BLaER1 treated with 17β-estradiol and CSF1 and Interleukin-3, amounts not matched to agents 10 nM and 100 nM (cell line): ENCODE data around the gene NTM.

Experiments used
- H3K27ac ChIP-seq, 11 experiments: shearing (Covaris generic); formaldehyde crosslinking; 2 replicates each; pipeline ENCODE4 v1.8.1; 2022
- H3K27me3 ChIP-seq, 11 experiments: shearing (Covaris generic); formaldehyde crosslinking; 2 replicates each; pipeline ENCODE4 v1.8.1; 2022
- H3K36me3 ChIP-seq, 11 experiments: shearing (Covaris generic); formaldehyde crosslinking; 2 replicates each; pipeline ENCODE4 v1.8.1; 2022
- H3K4me1 ChIP-seq, 10 experiments: shearing (Covaris generic); formaldehyde crosslinking; 2 replicates each; pipeline ENCODE4 v1.8.1; 2022
- H3K4me2 ChIP-seq, 11 experiments: shearing (Covaris generic); formaldehyde crosslinking; 2 replicates each; pipeline ENCODE4 v1.8.1; 2022
- H3K4me3 ChIP-seq, 10 experiments: shearing (Covaris generic); formaldehyde crosslinking; 2 replicates each; pipeline ENCODE4 v1.8.1; 2022
- H3K9ac ChIP-seq, 11 experiments: shearing (Covaris generic); formaldehyde crosslinking; 2 replicates each; pipeline ENCODE4 v1.8.1; 2022
- H3K9me3 ChIP-seq, 11 experiments: shearing (Covaris generic); formaldehyde crosslinking; replicated peaks in 1 of 11; 2 replicates each; pipeline ENCODE4 v1.8.1; 2022
- H4K20me1 ChIP-seq, 11 experiments: shearing (Covaris generic); formaldehyde crosslinking; 2 replicates each; pipeline ENCODE4 v1.8.1; 2022
- Cebpa-rat ChIP-seq, 11 experiments: shearing (Covaris generic); IDR thresholded peaks; 2 replicates each; pipeline ENCODE4 v1.8.1; 2022

NTM gene

DNA sequence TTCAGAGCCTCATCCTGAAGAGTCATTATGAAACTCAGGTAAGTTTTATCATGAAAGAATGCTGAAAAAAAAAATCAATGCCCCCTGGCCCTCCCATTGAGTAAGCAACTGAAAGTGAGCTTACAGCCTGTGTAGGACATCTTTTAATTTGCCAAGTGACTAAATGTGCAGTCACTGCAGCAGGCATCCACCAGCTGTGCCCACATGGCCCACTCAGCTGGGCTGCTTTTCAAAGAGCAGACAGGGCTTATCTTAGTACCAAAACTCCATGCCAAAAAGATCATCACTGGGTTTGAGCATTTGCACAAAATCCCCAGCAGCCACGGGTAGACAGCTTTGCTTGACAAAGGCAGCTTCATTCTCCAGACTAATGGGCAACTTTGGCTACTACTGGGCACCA, 709.7 kb downstream of the NTM start:
- no peaks in the 10 kb centered on the region for H4K20me1 ChIP-seq
- no peaks in the 10 kb centered on the region for H3K9me3 ChIP-seq
- H3K4me3 ChIP-seq = no peak overlapping the region
- no peak overlapping the region for H3K9ac ChIP-seq
- H3K36me3 ChIP-seq = no peaks in the 10 kb centered on the region
- no peak overlapping the region for H3K4me2 ChIP-seq
- H3K27me3 ChIP-seq = no peaks in the 10 kb centered on the region
- TF ChIP-seq Cebpa-rat (IDR thresholded peaks at IDR 0.05) = no peak
- no peak overlapping the region for H3K27ac ChIP-seq
- H3K4me1 ChIP-seq = peaks cover 0 to 9% (median 0%) of the 10 kb centered on the region in 10 experiments; a peak in 6 of 20 replicates

DNA sequence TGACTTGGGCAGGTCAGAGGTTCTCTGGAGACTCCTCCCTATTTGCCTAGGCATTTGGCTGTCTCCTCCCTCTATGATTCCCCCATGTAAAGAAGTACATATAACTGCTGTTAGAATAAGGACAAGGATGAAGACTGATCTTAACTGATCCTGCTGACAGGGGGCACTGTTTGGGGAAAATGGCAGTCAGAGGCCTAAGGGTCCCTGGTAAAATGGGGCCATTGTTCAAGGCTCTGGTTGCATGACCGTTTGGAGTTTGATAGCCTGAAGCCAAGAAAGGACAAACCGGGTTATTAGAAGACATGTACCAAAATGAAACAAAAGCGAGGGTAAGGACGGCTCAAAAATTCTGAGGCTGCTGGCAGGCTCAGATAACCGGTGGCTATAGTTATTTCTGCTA, 712.2 kb downstream of the NTM start:
- no peak for TF ChIP-seq Cebpa-rat (IDR thresholded peaks at IDR 0.05)

DNA sequence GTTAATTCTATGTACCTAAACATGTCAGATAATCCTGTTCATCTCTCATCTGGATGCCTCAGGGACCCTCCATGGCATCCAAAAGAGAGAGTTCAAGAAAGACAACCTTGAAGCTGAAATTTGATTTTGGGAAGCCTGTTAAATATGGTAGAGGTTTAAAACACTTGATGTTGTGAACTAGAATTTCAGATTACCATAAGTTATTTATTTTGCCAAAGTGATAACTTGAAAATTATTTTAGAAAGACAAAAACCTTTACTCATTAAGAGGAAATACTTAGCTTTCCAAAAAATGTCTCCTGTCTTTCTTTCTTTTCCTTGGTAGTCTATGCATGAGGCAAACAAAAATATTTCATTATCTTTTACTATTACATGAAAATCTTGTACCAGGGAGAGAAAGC, 714.0 kb downstream of the NTM start:
- no peak overlapping the region for H3K4me2 ChIP-seq
- no peak overlapping the region for H3K9ac ChIP-seq
- peaks cover 0 to 8% (median 0%) of the 10 kb centered on the region in 11 experiments; a peak in 2 of 22 replicates for H3K36me3 ChIP-seq
- H3K4me3 ChIP-seq = no peak overlapping the region
- peaks cover 22 to 32% (median 29%) of the 10 kb centered on the region in 11 experiments for H3K9me3 ChIP-seq
- H3K4me1 ChIP-seq = peaks cover 0 to 9% (median 0%) of the 10 kb centered on the region in 10 experiments; a peak in 6 of 20 replicates
- no peak for TF ChIP-seq Cebpa-rat (IDR thresholded peaks at IDR 0.05)
- no peak overlapping the region for H3K27ac ChIP-seq
- no peaks in the 10 kb centered on the region for H4K20me1 ChIP-seq
- H3K27me3 ChIP-seq = no peaks in the 10 kb centered on the region

More for the DNA sequence above, 712.2 kb downstream of the NTM start:
- no peaks in the 10 kb centered on the region for H4K20me1 ChIP-seq
- H3K4me1 ChIP-seq = peaks cover 0 to 7% (median 0%) of the 10 kb centered on the region in 10 experiments; a peak in 6 of 20 replicates
- H3K9ac ChIP-seq = no peak overlapping the region
- peaks cover 0 to 8% (median 0%) of the 10 kb centered on the region in 11 experiments; a peak in 2 of 22 replicates for H3K36me3 ChIP-seq
- no peak overlapping the region for H3K4me3 ChIP-seq
- H3K4me2 ChIP-seq = no peak overlapping the region
- H3K9me3 ChIP-seq = peaks cover 16 to 22% (median 20%) of the 10 kb centered on the region in 11 experiments
- H3K27ac ChIP-seq = no peak overlapping the region
- H3K27me3 ChIP-seq = no peaks in the 10 kb centered on the region

DNA sequence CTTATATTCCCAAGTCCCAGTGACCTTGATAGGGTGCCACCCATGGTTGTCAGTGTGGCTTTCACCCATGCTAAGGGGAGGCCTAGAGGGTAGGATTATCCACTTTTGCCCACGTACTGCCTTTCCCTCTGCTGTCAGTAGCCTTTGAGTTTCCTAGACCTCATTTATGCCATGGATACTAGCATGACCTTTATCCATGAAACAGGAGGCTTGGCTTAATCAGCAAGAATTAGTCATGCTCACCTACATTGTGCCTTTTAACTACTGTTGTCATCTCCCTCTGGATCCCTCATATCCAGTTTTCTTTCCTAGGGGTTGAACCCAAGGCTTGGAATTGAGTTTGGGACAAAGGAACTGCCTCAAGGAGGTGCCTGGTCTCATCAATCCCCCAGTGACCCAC, 716.7 kb downstream of the NTM start:
- no peak overlapping the region for H3K27ac ChIP-seq
- H3K9ac ChIP-seq = no peak overlapping the region
- H3K4me1 ChIP-seq = peaks cover 0 to 9% (median 0%) of the 10 kb centered on the region in 10 experiments; a peak in 6 of 20 replicates
- no peaks in the 10 kb centered on the region for H3K27me3 ChIP-seq
- peaks cover 22 to 32% (median 29%) of the 10 kb centered on the region in 11 experiments for H3K9me3 ChIP-seq
- peaks cover 0 to 8% (median 0%) of the 10 kb centered on the region in 11 experiments; a peak in 2 of 22 replicates for H3K36me3 ChIP-seq
- no peaks in the 10 kb centered on the region for H4K20me1 ChIP-seq
- TF ChIP-seq Cebpa-rat (IDR thresholded peaks at IDR 0.05) = no peak
- H3K4me2 ChIP-seq = no peak overlapping the region
- 0 out of 20 replicates have a peak overlapping the region, but pooled peaks of 1 of the 10 experiments have one; percentile 19 for H3K4me3 ChIP-seq

DNA sequence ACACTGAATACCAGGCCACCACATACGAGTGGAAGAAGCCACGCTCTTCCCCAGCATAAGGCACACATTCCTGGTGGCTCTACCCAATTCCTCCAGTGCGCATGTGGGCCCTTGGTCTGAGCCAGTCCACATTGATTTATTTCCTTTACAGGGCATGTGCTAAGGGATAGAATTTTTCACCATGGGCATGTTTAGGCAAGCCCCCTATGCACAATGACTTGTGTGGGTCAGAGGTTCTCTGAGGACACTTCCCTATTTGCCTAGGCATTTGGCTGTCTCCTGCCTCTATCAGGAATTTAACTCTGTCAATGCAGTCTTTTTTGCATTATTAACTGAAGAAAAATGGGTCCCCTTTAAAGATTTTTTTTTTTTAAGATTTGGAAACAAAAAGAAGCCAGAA, 718.1 kb downstream of the NTM start:
- Histone ChIP-seq H3K9me3 (peaks cover 22 to 32% (median 29%) of the 10 kb centered on the region in 11 experiments), H3K36me3 (peaks cover 0 to 8% (median 0%) of the 10 kb centered on the region in 11 experiments; a peak in 2 of 22 replicates)
- no peak for TF ChIP-seq Cebpa-rat (IDR thresholded peaks at IDR 0.05)

DNA sequence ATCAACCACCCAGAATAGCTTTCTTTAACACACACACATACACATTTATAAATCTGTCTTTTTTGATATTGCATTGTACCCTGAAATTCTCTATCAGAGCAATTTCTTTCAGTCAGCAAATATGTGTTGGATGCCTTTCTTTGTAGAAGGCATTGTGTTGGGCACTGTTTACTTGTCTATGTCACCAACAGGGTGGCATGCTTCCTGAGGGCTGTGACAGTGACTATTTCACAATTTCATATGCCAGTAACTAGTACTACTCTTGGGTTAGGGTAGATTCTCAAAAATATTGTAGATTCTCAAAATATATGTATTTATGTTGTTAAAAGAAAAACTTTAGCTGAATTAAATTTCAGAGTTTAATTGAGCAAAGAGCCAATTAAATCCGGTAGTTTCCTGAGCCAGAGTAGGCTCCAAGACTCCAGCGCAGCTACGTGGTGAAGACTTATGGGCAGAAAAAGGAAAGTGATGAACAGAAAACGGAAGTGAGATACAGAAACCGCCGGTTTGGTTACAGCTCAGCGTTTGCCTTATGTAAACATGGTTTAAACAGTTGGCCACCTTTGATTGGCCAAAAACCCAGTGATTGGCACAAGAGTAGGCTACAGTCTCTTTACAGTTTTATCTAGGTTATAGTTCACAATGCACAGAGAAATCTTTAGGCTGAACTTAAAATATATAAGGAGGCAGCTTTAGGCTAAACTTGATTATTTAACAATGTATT, 723.3 kb downstream of the NTM start:
- peaks cover 3 to 15% (median 10%) of the 10 kb centered on the region in 10 experiments; a peak in 18 of 20 replicates for H3K4me1 ChIP-seq
- no peaks in the 10 kb centered on the region for H3K36me3 ChIP-seq
- H3K4me2 ChIP-seq = peak overlapping the region in 9 of 11 experiments; percentile 20 to 53 (median 41); a peak in 14 of 22 replicates
- H3K9me3 ChIP-seq = peaks cover 0 to 2% (median 0%) of the 10 kb centered on the region in 11 experiments; a peak in 1 of 22 replicates
- H3K4me3 ChIP-seq = no peak overlapping the region
- no peaks in the 10 kb centered on the region for H4K20me1 ChIP-seq
- TF ChIP-seq Cebpa-rat (IDR thresholded peaks at IDR 0.05) = no peak
- no peak overlapping the region for H3K9ac ChIP-seq
- no peaks in the 10 kb centered on the region for H3K27me3 ChIP-seq
- H3K27ac ChIP-seq = no peak overlapping the region

More for the DNA sequence above, 718.1 kb downstream of the NTM start:
- H3K4me1 ChIP-seq = peaks cover 0 to 9% (median 0%) of the 10 kb centered on the region in 10 experiments; a peak in 6 of 20 replicates
- no peaks in the 10 kb centered on the region for H4K20me1 ChIP-seq
- no peak overlapping the region for H3K4me3 ChIP-seq
- H3K4me2 ChIP-seq = peak overlapping the region in 2 of 11 experiments; percentile 37 to 42; a peak in 3 of 22 replicates
- H3K27me3 ChIP-seq = no peaks in the 10 kb centered on the region
- H3K27ac ChIP-seq = peak overlapping the region in 6 of 11 experiments; percentile 20 to 46 (median 35); a peak in 9 of 22 replicates
- H3K9ac ChIP-seq = no peak overlapping the region

DNA sequence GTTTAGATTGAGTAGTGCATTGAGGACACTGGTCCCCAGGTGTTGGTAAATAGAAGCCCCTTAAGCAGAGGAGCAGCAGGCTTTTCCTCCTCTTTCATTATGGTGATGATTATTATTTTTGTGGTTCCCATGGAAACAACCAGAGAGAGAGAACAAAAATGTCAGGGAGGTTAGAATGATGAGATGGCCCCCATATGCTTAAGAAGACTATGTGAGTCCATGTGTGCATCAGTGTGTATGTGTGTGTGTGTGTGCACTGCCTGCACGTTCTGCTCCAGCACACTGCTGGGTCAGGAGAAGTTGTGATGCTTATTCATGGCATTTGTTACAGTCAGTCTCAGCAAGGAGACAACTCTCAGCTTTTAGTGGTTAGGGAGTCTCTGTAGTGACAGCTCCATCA, 724.2 kb downstream of the NTM start:
- Histone ChIP-seq H3K9me3 (no peaks in the 10 kb centered on the region), H3K27me3 (no peaks in the 10 kb centered on the region), H4K20me1 (no peaks in the 10 kb centered on the region), H3K4me1 (peaks cover 2 to 18% (median 10%) of the 10 kb centered on the region in 10 experiments; a peak in 19 of 20 replicates), H3K36me3 (no peaks in the 10 kb centered on the region), H3K9ac (no peak overlapping the region), H3K4me3 (no peak overlapping the region), H3K27ac (no peak overlapping the region), H3K4me2 (peak overlapping the region in 9 of 11 experiments; percentile 20 to 53 (median 41); a peak in 14 of 22 replicates)
- TF ChIP-seq Cebpa-rat (IDR thresholded peaks at IDR 0.05) = no peak

DNA sequence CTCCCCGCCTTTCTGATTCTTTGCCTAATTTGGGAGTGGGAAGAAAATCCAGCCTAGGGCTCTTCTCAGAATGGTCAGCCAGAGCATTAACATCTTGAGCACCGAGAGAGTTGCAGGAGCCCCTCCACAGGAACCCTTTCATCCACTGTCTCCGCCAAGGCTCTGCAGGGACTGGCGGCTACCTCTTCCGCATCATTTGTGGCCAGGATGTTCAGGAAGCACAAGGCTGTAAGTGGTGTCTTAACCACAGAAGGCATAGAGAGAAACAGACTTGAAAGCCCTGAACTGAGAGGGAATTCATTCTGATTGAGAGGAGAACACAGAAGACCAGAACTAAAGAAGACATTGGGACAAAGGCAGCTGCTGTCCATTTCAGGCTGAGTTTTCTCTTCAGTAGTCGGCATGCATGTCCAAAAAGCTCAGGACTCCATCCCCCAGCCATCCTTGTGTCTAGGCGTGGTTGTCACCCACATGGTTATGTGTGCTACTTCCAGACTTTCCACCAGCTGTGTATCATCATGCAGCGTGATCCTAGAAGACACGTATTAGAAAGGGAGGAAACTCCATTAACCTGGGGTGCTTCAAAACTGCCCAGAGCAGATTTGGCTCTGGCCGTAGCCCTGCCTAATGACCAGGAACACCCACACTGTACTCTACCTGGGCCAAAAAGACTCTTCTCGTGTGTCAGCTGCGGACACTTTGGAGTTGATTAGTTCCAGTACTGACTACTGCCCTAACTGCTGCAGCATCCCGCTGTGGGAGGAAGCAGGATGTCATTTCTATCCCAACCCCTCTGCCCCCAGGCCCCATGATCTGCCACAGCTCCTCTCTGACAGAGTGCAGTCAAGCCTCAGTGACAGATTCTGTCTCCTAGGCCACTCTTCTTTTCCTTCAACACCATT, 725.1 kb downstream of the NTM start:
- H3K4me3 ChIP-seq = no peak overlapping the region
- H3K4me1 ChIP-seq = peaks cover 9 to 24% (median 11%) of the 10 kb centered on the region in 10 experiments; a peak in 19 of 20 replicates
- no peak overlapping the region for H3K27ac ChIP-seq
- no peaks in the 10 kb centered on the region for H3K27me3 ChIP-seq
- H3K9me3 ChIP-seq = no peaks in the 10 kb centered on the region
- no peak for TF ChIP-seq Cebpa-rat (IDR thresholded peaks at IDR 0.05)
- no peaks in the 10 kb centered on the region for H4K20me1 ChIP-seq
- H3K4me2 ChIP-seq = peak overlapping the region in 3 of 11 experiments; percentile 2 to 50 (median 41); a peak in 2 of 22 replicates
- H3K9ac ChIP-seq = no peak overlapping the region
- H3K36me3 ChIP-seq = no peaks in the 10 kb centered on the region
